GM19324 (cell line): ENCODE measurements around the gene COTL1.
"Not testable (repeated sequence)": the region's sequence is repeated elsewhere in the genome, so short reads cannot be mapped to it uniquely, and the experiment has no call there.

ENCODE experiments used
- ATAC-seq: cut with Tn5 transposase; IDR thresholded peaks from one replicate; pipeline ENCODE4 v1.9.1; 2021; ENCODE audit warnings: mild to moderate bottlenecking, moderate library complexity; ENCODE audit not compliant: unreplicated experiment, low FRiP score

The COTL1 gene

GRCh38 chr16:84535408-84535807 is 82.5 kb downstream of the COTL1 start:
- no peak for ATAC-seq

GRCh38 chr16:84534815-84535214 is 83.1 kb downstream of the COTL1 start:
- ATAC-seq, result no peak

- no peak for ATAC-seq
Measured at GRCh38 chr16:84532855-84533486, 84.9 kb downstream of the COTL1 start.

- no peak for ATAC-seq
Measured at GRCh38 chr16:84532291-84532724, 85.6 kb downstream of the COTL1 start.

- ATAC-seq, result no peak
Measured at GRCh38 chr16:84531671-84532111, 86.2 kb downstream of the COTL1 start.

- no peak for ATAC-seq
Measured at GRCh38 chr16:84530590-84530989, 87.3 kb downstream of the COTL1 start.

- no peak for ATAC-seq
Measured at GRCh38 chr16:84529607-84530006, 88.3 kb downstream of the COTL1 start.

GRCh38 chr16:84528322-84528721 is 89.6 kb downstream of the COTL1 start:
- no peak for ATAC-seq

- no peak for ATAC-seq
Measured at GRCh38 chr16:84527532-84528269, 90.2 kb downstream of the COTL1 start.

GRCh38 chr16:84526794-84527531 is 90.9 kb downstream of the COTL1 start:
- no peak for ATAC-seq

- not testable (repeated sequence) for ATAC-seq
Measured at GRCh38 chr16:84524941-84525581, 92.8 kb downstream of the COTL1 start.

GRCh38 chr16:84524346-84524920 is 93.4 kb downstream of the COTL1 start:
- ATAC-seq, result no peak

- ATAC-seq, result no peak
Measured at GRCh38 chr16:84521497-84521770, 96.4 kb downstream of the COTL1 start.

GRCh38 chr16:84520725-84521496 is 97.0 kb downstream of the COTL1 start:
- ATAC-seq, result no peak

GRCh38 chr16:84519855-84520254 is 98.0 kb downstream of the COTL1 start:
- no peak for ATAC-seq

- ATAC-seq, result no peak
Measured at GRCh38 chr16:84518804-84519341, 99.0 kb downstream of the COTL1 start.

GRCh38 chr16:84518220-84518619 is 99.7 kb downstream of the COTL1 start:
- not testable (repeated sequence) for ATAC-seq

GRCh38 chr16:84517366-84517765 is 100.5 kb downstream of the COTL1 start:
- no peak for ATAC-seq
